ENCODE data around the gene SHROOM2. TPM values are rescaled to one million over a fixed set of nuclear protein-coding genes. Genes with fewer than 3 reads are reported as not detected.
A peak's percentile ranks its signal among the peaks of the same experiment; 100 is the strongest.

The SHROOM2 gene
- total RNA-seq, 4 donors from 2014 or later: 7.8 to 13.2 (median 11.2) TPM

- 73 to 81% methylated on average over 5 to 9 of the region's 10 CpGs for WGBS, 2 donors
- Histone ChIP-seq H3K27me3 (no peaks in the 10 kb centered on the region), H3K4me3 (no peak overlapping the region), H3K9me3 (no peaks in the 10 kb centered on the region), H3K27ac (peak overlapping the region; percentile 36 to 83 (median 70)), H3K36me3 (no peaks in the 10 kb centered on the region), H3K4me1 (peaks cover 0 to 36% (median 4%) of the 10 kb centered on the region in 3 donors)
- TF ChIP-seq CTCF (IDR thresholded peaks at IDR 0.05): no peak
- no peak for TF ChIP-seq POLR2A (IDR thresholded peaks at IDR 0.05)
- intact Hi-C loops (cut with DNase I): no loop called here
- DNase-seq: no peak
These were observed 120.7 kb downstream of the SHROOM2 start for GRCh38 chrX:9906919-9907318.

DNA sequence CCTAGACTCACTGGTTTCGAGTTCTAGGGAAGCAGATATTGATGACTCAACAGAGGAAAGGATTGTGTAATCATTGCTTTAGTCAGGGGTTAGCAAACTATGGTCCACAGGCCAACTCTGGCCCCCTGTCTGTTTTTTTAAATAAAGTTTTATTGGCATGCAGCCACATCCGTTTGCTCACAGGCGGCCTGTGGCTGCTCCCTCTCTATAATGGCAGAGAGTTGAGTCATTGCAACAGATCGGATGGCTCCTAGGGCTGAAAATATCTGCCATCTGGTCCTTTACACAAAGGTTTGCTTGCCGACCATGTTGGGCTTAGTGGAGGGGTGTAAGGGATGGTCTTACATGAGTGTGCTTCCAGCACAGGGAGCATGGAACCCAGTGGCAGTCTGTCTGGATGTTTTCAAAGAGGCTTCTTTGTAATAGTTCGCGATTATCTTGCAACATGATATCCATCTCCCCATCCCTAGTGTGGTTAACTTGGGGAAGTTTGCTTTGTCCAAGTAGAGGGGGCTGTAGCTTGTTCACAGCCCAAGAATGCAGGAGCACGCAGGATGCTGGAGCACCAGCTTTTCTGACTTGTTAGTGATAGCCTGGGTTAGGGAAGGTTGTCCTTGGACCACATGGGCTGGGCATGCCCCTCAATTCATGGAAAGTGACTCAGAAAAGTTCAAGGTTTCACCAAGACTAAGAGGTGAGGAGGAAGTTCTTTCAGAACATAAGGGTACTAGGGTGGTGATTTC is 121.6 kb downstream of the SHROOM2 start:
- TF ChIP-seq POLR2A (IDR thresholded peaks at IDR 0.05) (no peak), CTCF (IDR thresholded peaks at IDR 0.05) (no peak)
- Histone ChIP-seq H3K4me3 (no peak overlapping the region), H3K9me3 (no peaks in the 10 kb centered on the region), H3K27ac (peak overlapping the region; percentile 36 to 83 (median 70)), H3K27me3 (no peaks in the 10 kb centered on the region), H3K36me3 (no peaks in the 10 kb centered on the region), H3K4me1 (peaks cover 0 to 40% (median 4%) of the 10 kb centered on the region in 3 donors)
- no peak for DNase-seq
- 20 to 64% methylated on average over 1 to 7 of the region's 8 CpGs for WGBS, 2 donors
- intact Hi-C loops (cut with DNase I): no loop called here

DNA sequence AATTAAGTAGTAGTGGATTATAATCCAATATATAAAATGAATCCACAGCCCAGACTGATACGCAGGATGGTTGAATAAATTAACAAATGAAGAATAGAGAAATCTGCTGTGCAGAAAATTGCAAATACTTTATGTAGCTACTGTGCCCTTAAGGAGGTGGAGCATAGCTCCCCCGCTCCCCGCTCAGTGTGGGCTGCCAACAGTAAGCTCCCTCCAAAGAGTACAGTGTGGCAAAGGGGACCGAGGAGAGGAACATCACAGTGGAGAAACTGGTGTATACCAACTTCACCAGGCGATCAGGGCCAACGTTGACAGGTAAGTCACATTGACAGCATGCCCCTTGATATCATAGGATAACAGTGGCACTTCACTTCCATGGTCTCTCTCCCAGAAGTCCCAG is 123.0 kb downstream of the SHROOM2 start:
- WGBS, 2 donors: 88 to 91% methylated on average over 4 to 6 of the region's 6 CpGs
- Histone ChIP-seq H3K4me3 (no peak overlapping the region), H3K27ac (no peak overlapping the region), H3K9me3 (no peaks in the 10 kb centered on the region), H3K36me3 (no peaks in the 10 kb centered on the region), H3K4me1 (peaks cover 0 to 45% (median 4%) of the 10 kb centered on the region in 3 donors), H3K27me3 (no peaks in the 10 kb centered on the region)
- no peak for TF ChIP-seq POLR2A (IDR thresholded peaks at IDR 0.05)
- no peak for TF ChIP-seq CTCF (IDR thresholded peaks at IDR 0.05)
- intact Hi-C loops (cut with DNase I): no loop called here
- DNase-seq: no peak

GRCh38 chrX:9911487-9911886 is 125.3 kb downstream of the SHROOM2 start:
- Histone ChIP-seq H3K36me3 (no peaks in the 10 kb centered on the region), H3K27ac (peak overlapping the region; percentile 63 to 79 (median 64)), H3K4me3 (no peak overlapping the region), H3K9me3 (no peaks in the 10 kb centered on the region), H3K27me3 (no peaks in the 10 kb centered on the region), H3K4me1 (peaks cover 0 to 44% (median 4%) of the 10 kb centered on the region in 3 donors)
- intact Hi-C loops (cut with DNase I): no loop called here
- no peak for DNase-seq
- no peak for TF ChIP-seq CTCF (IDR thresholded peaks at IDR 0.05)
- no peak for TF ChIP-seq POLR2A (IDR thresholded peaks at IDR 0.05)
- 6 to 51% methylated on average over 7 of the region's 7 CpGs for WGBS, 2 donors

GRCh38 chrX:9912351-9913145 is 126.3 kb downstream of the SHROOM2 start:
- Histone ChIP-seq H3K36me3 (no peaks in the 10 kb centered on the region), H3K4me3 (peak overlapping the region; percentile 14 to 51 (median 33)), H3K27ac (peak overlapping the region in 3 of 4 donors; percentile 38 to 79 (median 64)), H3K9me3 (no peaks in the 10 kb centered on the region), H3K4me1 (peaks cover 0 to 36% (median 4%) of the 10 kb centered on the region in 3 donors), H3K27me3 (no peaks in the 10 kb centered on the region)
- 37 to 47% methylated on average over 6 to 7 of the region's 31 CpGs for WGBS, 2 donors
- intact Hi-C loops (cut with DNase I): no loop called here
- DNase-seq: no peak
- TF ChIP-seq CTCF (IDR thresholded peaks at IDR 0.05): no peak
- TF ChIP-seq POLR2A (IDR thresholded peaks at IDR 0.05): no peak

All from esophagus squamous epithelium (tissue), 5 donors.